ENCODE data around the gene TMEM42. TPM values are rescaled to one million over a fixed set of nuclear protein-coding genes. Genes with fewer than 3 reads are reported as not detected.
"Not testable (repeated sequence)": the region's sequence is repeated elsewhere in the genome, so short reads cannot be mapped to it uniquely, and the experiment has no call there.

The TMEM42 gene
- total and polyA plus RNA-seq, 2 of the 4 experiments (the other 2 are of a cell fraction), result 13.1 to 24.7 TPM

DNA sequence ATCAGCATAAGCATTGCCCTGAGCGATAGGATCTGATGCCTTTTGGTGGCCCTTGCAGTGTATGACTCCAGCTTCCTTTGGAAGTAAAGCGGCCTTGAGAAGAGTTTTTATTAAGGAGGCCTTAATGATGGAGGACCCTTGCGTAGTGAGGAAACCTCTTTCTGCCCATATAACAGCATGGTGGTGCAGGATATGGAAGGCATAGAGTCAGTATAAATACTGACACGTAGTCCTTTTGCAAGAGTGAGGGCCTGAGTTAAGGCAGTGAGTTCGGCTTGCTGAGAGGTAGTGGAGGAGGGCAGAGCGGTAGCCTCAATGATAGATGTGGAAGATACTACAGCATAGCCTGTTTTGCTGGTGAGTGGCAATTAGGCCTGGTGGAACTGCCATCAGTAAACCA is 5.0 kb upstream of the TMEM42 start:
- intact Hi-C loops (cut with micrococcal nuclease); H3K27ac ChIP-seq (ENCODE audit: insufficient read depth, low read length); H3K79me1 ChIP-seq (ENCODE audit: low read depth in 1 of 2, low read length in 2 of 2); POLR2A ChIA-PET (ENCODE audit: unreplicated experiment); BruUV-seq (replicated peaks); H4K91ac ChIP-seq (ENCODE audit: insufficient read depth, low read depth, low read length); H2BK5ac ChIP-seq (ENCODE audit: low read depth, low read length, poor library complexity, severe bottlenecking); ATAC-seq (ENCODE audit: low read depth); H3K4me3 ChIP-seq (ENCODE audit: insufficient read depth, low read depth, low read length); H3K9ac ChIP-seq (ENCODE audit: low read depth, low read length); DNase-seq; H2BK20ac ChIP-seq (ENCODE audit: low read depth, low read length); H2AK9ac ChIP-seq (replicated peaks; ENCODE audit: low read depth, low read length, poor library complexity); H3K4me2 ChIP-seq (ENCODE audit: low read depth, low read length); H2AK5ac ChIP-seq (ENCODE audit: low read depth, low read length); H2BK15ac ChIP-seq (ENCODE audit: low read depth, low read length); dilution Hi-C loops (cut with HindIII; ENCODE audit: low sequenced_read_pairs, unreplicated experiment); H2BK120ac ChIP-seq (ENCODE audit: low read depth, low read length); H3K27me3 ChIP-seq (ENCODE audit: control insufficient read depth, insufficient read depth, low read length); in situ Hi-C loops (cut with MboI; ENCODE audit: low sequenced_read_pairs); H4K8ac ChIP-seq (ENCODE audit: low read depth in 2 of 2, low read length in 2 of 2); H3K9me1 ChIP-seq (ENCODE audit: insufficient read depth, low read length); H3K14ac ChIP-seq (replicated peaks; ENCODE audit: low read depth, low read length); H3K23ac ChIP-seq (ENCODE audit: low read depth, low read length); H4K20me1 ChIP-seq (ENCODE audit: insufficient read depth, low read length); H3K36me3 ChIP-seq (ENCODE audit: control insufficient read depth, insufficient read depth, low read length); H3K56ac ChIP-seq (ENCODE audit: extremely low read depth, insufficient read depth, low read length); H2AFZ ChIP-seq (replicated peaks; ENCODE audit: low read length, poor library complexity); H3K4me1 ChIP-seq (ENCODE audit: control insufficient read depth, insufficient read depth, low read length); H3K9me3 ChIP-seq (ENCODE audit: control insufficient read depth, insufficient read depth, low read length); H3K18ac ChIP-seq (ENCODE audit: low read depth, low read length); CTCF ChIA-PET; H3K4ac ChIP-seq (ENCODE audit: low read depth, low read length); H4K5ac ChIP-seq (ENCODE audit: low read depth, low read length): not testable (repeated sequence)
- WGBS, 2 experiments (ENCODE audit: extremely low coverage in 2 of 2, insufficient read length in 1 of 2), result 100% methylated on average over 1 of the region's 6 CpGs; no CpG with 5 or more reads in 1 of the 2 experiments
